GOT3 (cell line): ENCODE measurements around the gene CNIH4.
"Not testable (repeated sequence)": the region's sequence is repeated elsewhere in the genome, so short reads cannot be mapped to it uniquely, and the experiment has no call there.

Experiments
- DNase-seq: peaks from one replicate; lab custom pipeline; 2025; ENCODE audit warnings: mixed read lengths; lab: John Stamatoyannopoulos, UW

CNIH4 gene

DNA sequence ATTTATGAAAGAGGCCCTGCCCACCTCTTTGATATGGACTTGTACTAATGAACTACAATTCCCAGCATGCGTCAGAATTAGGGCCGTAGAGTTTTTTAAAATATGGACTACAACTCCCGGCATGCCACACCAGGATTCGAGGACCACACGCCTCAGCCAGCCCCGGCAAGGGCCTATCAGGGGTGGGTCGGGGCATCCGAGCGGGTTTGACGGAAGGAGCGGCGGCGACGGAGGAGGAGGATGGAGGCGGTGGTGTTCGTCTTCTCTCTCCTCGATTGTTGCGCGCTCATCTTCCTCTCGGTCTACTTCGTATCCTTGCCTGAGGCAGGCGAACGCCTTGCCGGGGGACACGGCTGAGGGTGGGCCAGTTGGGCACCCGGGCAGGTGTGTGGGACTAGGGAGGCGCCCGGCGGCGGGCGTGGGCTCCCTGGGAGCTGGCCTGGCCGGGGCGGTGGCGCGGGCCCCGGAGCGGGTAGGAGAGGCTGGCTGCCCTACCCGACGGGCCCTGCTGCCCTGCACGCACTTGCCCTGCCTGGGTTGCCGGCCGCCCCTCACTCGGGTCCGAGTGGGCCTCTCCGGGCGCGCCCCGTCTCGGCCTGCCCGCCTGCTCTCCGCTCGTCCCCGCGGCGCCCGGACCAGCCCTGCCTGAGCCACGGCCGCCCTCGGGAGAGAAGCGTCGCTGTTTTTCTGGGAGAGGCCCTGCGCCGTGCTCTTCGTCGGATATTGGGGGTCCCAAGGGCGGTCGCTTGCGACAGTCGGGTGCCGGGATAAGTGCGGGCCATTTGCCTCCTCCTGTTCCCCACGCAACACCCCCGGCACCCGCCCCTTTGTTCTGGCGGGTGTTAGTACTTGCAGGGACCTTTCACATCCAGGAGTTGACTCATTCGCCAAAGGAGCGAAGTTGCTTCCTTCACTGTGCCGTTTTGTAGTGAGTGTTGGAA lies at the start of gene CNIH4:
Gene CNIH4, plus strand, starts transcription at position 195 of the 941 bp plus-strand sequence. Its CDS starts 46 bp downstream, at position 241.
- peak; percentile 54 for DNase-seq

DNA sequence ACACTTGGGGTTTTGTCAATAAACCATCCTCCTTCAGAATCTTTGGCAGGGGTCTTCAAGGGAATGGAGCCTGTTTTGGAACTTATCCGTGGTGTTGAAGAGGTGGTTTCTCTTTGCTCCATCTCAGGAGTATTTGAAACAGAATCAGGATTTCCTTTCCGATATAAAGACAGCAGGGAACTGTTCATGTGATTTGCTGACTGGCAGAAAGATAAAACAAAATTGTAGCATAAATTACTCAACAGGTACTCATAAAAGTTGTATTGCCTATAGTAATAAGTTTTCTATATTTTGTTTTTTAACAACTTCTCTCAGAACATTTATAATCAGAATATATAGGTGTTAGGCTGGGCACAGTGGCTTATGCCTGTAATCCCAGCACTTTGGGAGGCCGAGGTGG lies 48.6 kb upstream of the CNIH4 start:
- no peak for DNase-seq

DNA sequence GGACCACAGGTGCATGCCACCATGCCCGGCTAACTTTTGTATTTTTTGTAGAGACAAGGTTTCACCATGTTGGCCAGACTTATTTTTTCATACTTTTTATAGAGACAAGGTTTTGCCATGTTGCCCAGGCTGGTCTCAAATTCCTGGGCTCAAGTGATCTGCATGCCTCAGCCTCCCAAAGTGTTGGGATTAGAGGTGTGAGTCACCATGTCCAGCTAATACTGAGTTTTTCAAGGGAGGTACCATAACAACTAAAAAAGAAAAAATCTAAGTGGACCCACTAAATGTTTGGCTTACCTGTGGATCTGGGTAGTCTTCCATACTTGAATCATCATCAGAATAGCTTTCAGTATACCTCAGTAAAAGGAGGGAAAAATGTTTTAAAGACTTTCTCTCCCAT lies 45.2 kb upstream of the CNIH4 start:
- not testable (repeated sequence) for DNase-seq

DNA sequence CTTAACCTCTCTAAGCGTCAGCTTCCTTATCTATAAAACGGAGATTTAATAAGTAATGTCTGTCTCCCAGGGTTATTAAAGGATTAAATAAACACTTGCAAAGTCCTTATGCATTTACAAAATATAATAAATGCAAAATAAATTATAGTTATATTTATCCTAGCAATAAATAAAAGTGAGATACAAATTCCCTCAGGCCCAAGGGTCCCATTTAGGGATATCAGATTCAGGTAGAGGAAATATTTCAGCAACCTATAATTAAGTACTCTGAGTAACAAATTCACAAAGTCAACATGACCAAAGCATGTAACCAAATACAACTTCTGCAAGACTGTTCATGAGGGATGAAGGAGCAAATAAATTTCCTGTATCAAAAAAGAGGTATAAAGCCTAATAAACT lies 44.7 kb upstream of the CNIH4 start:
- DNase-seq = no peak

DNA sequence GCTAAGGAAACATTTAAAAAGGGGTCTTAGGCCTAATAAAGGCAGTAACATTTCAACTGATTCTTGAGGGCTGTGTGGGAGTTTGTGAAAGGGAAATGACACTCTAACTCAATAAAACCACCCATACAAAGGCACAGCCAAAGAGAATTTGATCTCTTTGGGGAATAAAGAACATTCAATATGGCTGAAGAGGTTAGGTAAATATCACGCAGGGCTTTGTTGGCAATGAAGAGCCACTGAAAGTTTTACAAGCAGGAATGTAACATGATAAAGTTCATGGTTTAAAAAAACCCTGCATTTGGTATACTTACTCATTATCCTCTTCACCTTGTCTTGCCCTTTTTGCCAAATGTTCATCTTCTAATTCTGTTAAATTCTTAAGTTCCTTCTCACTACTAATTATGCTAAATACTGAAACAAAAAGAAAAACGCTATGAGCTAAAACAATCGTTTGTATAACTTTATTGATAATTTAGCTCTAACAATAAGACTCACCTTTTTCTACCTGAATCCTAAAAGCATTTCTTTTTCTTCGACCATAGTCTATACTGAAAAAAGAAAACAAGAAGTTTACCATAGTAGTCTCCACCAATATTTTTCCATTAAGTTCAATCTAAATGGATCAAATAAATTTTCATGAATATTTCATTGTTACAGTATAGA lies 39.2 kb upstream of the CNIH4 start:
- DNase-seq = no peak

DNA sequence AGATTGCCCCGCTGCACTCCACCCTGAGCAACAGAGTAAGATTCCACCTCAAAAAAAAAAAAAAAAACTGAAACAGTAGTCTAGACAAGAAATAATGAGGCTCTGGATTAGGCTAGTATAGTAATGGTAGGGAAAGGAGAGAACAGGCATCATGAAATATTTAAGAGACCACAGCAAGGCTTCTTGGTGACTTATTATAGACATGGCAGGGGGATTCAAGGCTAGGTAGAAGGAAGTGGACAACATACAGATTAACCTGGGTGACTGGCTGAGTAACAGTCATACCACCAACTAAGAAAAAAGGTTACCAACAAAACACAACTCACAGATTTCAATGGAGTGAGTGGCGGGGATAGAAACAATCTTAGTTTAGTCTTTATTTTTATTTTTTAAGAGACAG lies 35.0 kb upstream of the CNIH4 start:
- no peak for DNase-seq

DNA sequence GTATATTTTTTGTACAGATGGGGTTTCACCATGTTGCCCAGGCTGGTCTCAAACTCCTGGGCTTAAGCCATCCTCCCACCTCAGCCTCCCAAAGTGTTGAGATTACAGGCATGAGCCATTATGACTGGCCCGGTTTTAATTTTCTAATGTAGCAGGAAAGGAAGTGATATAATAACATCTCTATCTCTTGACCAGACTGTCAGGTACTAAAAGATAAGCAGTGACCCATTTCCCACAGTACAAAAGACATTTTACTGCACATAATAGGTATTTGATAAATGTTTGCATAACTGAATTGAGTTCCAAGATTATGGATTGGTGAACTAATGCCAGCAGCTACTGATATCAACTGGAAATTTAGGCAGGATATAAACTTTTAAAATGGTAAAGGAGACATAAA lies 30.7 kb upstream of the CNIH4 start:
- DNase-seq = no peak

DNA sequence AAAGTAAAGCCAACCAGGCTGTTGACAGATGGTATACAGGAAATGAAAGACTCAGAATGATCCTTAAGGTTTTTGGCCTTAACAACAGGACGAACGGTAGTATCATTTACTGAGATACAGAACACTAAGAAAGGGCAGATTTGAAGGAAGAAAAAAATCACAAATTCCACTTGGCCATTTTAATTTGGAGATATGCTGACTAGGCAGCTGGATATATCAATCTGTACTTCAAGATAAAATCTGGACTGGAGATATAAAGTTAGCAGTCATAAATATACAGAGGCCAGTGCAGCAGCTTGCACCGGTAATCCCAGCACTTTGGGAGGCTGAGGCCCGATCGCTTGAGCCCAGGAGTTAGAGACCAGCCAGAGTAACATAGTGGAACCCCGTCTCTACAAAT lies 28.0 kb upstream of the CNIH4 start:
- no peak for DNase-seq

DNA sequence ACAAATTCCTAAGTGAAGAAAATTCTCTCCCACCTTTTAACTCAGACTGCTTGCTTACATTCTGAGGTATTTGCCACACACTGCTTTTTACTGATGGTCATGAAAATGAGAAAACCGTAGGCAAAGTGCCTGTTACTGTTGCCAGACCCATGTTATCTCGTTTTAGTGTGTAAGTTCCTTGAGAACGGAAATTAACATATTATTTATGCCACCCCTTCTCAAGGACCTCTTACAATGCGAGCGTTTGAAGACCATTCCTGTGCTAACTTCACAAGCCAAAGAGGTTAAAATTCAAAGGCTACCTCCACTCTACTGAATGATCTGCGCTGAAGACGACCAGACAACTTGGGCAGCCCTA lies 27.2 kb upstream of the CNIH4 start:
- no peak for DNase-seq

DNA sequence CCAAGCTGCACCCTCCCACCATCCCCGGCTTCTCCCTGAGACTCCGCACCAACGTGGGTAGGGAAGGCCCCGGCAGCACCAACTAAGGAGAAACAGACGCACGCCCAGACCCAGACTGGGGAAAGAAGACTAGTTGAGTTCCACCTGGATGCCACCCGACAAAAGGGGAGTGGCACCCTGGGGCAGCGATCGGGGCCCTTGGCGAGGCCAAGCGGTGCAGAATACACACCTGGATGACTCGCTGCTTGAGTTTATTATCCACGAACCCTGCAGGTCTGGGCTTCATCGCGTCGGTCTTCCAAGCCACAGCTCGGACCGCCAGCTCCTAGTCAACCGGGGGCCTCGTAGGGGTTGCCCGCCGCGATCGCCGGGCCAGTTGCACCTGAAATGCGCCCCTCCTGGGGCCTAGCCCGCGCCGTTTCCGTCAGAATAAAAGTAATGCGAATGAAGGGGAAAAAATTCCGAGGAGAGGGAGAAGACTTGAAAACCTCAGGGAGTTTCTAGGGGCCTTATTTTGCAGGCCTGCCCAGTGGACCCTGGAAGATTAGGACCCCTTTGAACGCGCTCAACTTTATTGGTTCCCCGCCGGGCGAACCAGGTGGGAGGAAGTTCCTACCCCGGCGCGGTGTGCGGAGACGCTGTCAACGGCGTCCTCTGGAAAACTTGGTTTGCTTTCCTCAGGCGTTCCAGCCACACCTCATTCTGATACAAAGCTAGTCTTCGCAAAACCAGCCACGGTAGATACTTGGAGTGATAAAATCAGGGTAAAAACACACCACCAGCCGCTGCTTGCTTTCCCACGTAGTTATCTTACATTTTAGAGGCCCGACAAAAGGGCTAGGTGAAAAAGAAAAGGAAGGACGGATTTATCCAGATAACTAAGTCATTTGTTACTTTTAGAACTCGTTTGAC lies 26.6 kb upstream of the CNIH4 start, which contains the start of gene NVL:
Gene NVL, minus strand, starts transcription at position 331 of the 912 bp plus-strand sequence. Its CDS starts 45 bp downstream, at position 286.
- DNase-seq = peak; percentile 84

DNA sequence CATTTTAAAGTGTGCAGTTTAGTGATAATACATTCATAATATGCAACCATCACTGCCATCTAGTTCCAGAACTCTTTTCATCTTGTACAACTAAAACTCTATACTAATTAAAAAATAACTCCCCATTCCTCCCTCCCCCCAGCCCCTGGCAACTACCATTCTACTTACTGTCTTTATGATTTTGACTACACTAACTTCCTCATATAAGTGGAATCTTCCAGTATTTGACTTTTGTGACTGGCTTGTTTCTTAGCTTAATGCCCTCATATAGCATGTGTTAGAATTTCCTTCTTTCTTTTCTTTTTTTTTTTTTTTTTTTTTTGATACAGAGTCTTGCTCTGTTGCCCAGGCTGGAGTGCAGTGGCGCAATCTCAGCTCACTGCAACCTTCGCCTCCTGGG lies 25.4 kb upstream of the CNIH4 start:
- DNase-seq = no peak

DNA sequence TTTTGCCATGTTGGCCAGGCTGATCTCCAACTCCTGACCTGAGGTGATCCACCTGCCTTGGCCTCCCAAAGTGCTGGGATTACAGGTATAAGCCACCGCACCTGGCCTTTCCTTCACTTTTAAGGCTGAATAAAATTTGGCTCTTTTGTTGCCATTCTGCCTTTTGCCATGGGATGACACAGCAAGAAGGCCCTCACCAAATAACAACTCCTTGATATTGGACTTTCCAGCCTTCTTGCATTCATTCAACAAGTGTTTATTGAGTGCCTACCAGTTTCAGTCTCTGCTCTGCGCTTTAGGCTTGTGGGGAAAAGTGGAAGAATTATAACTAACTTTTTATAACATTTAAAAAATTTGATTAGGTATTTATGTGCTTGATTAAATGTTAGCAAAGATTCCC lies 24.9 kb upstream of the CNIH4 start:
- DNase-seq = no peak

DNA sequence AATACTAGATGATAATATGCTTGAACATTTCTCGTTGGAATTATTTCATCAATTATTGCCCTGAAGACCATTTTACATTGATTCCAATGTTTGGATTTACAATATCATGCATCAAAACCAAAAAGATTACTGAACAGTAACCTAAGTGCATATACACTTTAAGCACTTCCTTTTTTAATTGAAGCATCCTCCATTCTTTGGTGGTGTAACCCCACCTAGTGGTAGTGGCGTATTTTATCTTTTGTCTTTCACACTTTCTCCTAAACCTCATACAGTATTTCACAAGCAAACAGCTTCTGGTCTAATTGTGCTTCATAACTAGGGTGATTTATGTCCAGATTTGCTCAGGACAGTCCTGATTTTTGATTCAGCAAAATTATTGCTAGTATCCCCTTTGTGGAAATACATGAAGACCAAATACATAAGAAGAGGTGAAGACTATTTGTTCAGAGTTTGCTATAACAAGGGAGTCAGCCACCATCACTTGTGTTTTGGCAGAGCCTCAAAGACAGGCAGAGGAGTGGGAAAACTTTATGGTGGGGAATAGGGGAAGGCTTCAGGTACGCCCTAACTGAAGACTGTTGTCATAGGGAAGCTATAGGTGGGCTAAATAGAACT lies 23.3 kb upstream of the CNIH4 start:
- no peak for DNase-seq

DNA sequence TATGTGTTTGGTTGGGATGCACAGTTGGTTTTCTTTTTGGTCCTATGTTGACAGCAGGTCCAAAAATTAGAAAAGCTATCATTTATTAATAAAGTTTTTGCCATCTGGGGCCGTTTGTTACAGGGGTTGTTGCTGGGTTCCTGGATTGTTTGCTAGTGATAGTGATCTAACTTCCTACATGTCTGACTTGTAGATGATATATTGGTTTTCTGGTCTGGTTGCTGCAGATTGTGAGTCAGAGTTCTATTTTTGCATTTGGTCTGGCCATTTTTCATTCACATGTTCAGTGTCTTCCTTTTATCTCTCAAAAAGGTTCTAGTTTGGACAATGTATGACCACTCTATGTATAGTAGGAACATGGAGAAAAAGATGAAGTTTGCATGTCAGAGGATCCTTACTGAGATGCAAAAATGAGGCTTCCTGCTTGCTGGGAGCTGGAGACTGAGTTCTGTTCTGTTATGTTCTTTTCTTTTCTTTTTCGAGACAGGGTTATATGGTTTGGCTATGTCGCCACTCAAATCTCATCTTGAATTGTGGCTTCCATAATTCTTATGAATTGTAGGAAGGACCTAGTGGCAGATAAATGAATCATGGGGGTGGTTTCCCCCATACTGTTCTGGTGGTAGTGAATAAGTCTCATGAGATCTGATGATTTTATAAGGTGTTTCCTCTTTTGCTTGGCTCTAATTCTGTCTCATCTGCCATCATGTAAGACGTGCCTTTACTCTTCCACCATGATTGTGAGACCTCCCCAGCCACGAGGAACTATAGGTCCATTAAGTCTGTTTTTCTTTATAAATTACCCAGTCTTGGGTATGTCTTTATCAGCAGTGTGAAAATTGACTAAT lies 22.5 kb upstream of the CNIH4 start:
- no peak for DNase-seq

DNA sequence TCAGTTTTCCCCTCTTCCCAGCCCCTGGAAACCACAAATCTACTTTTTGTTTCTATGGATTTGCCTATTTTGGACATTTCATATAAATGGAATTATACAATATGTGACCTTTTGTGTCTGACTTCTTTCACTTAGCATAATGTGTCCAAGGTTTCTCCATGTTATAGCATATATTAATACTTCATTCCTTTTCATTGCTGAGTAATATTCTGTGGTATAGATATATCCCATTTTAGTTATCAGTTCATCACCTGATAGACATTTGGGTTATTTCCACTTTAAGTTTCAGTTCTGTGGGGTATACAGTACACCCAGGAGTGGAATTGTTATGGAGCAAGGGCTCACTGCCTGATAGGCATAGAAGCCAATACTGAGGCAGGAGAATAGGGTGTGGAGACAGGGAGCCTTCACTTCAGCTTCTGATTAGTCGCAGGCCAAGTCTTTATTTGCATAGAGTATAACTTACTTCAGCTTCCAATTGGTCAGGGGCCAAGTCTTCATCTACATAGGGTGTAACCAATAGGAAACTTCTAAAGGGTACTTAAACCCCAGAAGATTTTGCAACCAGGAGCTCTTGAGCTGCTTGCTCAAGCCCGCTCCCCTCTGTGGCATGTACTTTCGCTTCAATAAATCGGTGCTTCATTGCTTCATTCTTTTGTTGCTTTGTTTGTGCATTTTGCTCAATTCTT lies 18.4 kb upstream of the CNIH4 start:
- no peak for DNase-seq

DNA sequence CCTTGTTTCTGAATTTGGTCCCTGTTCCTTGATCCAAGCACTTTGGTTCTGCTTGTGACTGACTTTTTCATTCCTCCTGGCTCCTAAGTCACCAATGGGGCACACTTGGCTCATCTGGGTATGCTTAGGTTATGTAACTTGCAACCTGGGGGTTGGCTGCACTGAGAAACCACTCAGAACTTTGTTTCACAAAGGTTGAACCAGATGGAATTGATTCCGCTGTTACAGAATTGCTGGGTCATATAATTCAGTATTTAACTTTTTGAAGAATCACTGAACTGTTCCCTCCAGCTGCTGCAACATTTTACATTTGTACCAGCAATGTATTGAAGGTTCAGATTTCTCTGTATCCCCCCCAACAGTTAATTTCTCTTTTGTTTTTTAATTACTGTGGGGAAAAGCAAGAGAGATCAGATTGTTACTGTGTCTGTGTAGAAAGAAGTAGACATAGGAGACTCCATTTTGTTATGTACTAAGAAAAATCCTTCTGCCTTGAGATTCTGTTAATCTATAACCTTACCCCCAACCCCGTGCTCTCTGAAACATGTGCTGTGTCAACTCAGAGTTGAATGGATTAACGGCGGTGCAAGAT lies 17.1 kb upstream of the CNIH4 start:
- no peak for DNase-seq

DNA sequence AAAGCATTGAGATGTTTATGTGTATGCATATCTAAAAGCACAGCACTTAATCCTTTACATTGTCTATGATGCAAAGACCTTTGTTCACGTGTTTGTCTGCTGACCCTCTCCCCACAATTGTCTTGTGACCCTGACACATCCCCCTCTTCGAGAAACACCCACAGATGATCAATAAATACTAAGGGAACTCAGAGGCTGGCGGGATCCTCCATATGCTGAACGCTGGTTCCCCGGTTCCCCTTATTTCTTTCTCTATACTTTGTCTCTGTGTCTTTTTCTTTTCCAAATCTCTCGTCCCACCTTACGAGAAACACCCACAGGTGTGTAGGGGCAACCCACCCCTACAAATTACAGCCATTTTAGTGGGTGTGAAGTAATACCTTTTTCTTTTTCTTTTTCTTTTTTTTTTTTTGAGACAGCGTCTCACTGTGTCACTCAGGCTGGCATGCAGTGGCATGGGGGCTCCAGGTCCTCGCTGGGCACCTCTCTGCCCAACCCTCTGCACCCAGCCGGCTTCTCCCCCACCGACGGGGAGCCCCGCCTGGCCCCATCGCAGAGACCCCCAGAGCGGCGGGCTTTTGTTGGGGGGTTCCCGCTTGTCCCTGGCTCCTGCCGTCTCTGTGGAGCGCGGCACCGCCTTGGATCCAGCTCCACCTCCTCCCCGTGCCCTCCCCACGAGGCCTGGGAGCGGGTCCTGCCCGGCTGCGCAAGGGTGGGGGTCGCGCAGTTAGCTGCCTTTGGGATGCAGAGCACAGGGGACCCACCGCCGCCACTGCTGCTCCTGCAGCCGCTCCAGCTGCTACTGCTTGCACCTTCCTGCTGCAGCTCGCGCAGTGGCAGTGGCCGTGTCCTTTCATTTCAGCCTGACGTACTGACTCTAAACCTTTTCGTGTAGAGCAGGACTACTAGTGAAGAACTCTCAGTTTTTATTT lies 16.0 kb upstream of the CNIH4 start:
- not testable (repeated sequence) for DNase-seq

DNA sequence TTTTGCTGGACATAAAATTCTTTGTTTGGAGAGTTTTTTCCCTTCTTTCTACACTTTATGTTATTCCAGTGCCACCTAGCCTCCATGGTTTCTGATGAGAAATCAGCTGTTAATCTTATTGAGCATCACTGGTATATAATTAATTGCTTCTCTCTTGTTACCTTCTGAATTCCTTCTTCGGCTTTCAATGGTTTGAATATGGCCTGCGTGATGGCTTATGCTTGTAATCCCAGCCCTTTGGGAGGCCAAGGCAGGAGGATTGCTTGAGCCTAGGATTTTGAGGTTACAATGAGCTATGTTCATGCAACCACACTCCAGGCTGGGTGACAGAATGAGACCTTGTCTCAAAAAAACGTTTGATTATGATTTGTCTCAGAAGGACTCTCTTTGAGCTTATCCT lies 13.0 kb upstream of the CNIH4 start:
- DNase-seq = no peak

DNA sequence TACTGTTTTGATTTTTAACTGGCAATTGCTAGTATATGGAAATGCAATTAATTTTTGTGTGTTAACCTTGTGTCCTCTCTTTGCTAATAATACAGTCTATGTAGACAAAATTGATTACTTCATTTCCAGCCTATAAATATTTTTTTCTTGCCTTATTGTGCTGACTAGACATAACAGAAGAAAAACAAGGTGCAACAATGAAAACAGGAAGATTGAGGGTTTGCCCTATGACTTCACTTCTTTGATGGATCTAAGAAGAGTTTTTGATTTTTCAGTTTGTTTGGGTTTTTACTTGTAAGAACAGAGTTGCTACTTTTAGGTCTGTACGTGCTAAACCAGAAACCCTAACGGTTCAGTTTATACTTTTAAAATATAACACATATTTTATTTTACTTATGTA lies 8.5 kb upstream of the CNIH4 start:
- no peak for DNase-seq
